Fibroblast of skin of abdomen (primary cell): ENCODE measurements around the gene UQCR11. TPM values are rescaled to one million over a fixed set of nuclear protein-coding genes. Genes with fewer than 3 reads are reported as not detected.
"Not testable (repeated sequence)": the region's sequence is repeated elsewhere in the genome, so short reads cannot be mapped to it uniquely, and the experiment has no call there.

Experiments used
- DNase-seq: peaks from one replicate; pipeline ENCODE4 v3.0.0-alpha.2; 2013
- polyA plus RNA-seq, 2 experiments: library from polyadenylated mRNA; unstranded; fragments of 120-200 nt; gene quantifications; one replicate each; pipeline ENCODE4 v1.2.1, GENCODE V29; 2013; ENCODE audit not compliant: insufficient read length in 2 of 2

The UQCR11 gene
- polyA plus RNA-seq (2013, experiment 1 of 2; ENCODE audit: insufficient read length), result 142 TPM
- 129 TPM for polyA plus RNA-seq (2013, experiment 2 of 2; ENCODE audit: insufficient read length)

DNA sequence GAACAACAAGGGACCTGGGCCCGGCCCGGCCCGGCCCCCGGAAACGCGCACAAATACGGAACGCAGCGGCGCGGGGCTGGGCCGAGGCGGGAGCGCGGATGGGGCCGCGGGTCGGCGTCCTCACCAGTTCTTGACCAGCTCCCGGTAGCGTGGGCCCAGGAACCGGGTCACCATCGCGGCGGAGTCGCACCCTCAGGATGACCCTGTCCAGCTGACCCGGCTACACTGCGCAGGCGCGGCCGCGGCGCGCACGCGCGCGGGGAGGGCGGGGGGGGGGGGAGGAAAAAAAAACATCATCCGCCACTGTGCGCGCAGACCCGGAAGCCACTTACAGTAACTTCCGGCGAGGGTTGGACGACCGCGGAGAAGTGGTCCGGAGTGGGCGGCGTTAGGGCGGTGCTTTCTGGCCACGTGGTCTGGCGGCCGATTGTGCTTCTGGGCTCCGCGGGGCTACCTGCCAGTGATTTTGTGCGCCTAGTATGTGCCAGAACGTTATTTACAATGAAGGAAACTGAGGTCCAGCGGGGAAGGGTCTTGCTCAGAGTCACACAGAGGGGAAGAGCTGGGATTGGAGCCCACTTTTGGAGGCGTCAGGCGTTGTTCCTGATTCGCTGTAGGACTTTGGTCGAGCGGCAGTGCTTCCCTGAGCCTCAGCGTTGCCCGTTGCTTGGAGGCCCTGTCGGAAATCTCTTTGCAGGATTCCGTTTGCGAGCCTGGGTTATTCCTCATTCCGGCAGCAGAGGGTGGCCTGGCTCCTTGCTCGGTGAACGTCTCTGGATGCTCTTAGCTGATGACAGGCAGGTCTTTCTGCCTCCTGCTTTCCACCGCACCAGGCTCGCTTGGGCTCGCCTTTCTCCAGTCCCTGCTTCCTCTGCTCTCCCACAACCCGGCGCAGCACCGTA is at the start of gene UQCR11:
TSS of gene UQCR11 (minus strand) at position 227 of the 902 bp plus-strand sequence. CDS start at position 174, 53 bp downstream.
- peak; percentile 96 for DNase-seq

DNA sequence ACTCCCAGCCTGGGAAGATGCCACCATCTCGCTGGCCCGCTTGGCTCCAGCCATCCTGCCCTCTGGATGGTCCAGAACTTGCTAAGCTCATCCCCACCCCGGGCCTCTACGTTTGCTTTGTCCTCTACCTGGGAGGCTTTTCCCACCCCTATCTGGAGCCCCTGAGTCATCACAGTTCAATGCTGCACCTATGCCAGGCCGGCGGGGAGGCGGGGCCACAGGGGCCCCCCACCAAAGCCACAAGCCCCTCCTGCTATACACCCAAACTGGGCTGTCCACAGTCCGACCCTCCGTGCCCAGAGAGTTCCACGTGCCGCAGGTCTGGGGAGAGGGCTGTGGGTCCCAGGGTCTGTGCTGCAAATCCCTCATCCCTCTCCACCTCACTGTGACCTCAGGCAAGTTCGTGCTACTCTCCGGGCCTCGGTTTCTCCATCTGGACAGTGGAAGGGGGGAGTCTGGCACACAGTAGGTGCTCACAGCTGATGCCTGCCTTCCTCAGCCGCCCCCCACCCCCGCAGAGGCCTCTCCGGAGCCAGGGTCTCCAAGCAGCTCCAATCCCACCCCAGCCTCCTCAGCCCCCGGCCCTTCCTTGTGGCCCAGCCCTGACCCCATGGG is 49.0 kb upstream of the UQCR11 start:
- no peak for DNase-seq

DNA sequence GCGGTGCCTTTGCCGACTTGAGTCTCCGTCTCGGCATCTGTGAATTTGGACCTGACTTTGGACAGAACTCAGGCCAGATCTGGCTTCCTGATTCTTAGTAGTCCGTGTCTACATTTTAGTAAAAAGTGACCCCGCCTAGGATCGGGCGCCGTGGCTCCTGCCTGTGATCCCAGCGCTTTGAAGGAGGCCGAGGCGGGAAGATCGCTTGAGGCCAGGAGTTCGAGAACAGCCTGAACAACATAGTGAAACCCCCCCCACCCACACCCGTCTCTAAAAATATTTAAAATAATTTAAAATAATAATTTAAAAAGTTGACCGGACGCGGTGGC is 48.0 kb upstream of the UQCR11 start:
- DNase-seq, result no peak

DNA sequence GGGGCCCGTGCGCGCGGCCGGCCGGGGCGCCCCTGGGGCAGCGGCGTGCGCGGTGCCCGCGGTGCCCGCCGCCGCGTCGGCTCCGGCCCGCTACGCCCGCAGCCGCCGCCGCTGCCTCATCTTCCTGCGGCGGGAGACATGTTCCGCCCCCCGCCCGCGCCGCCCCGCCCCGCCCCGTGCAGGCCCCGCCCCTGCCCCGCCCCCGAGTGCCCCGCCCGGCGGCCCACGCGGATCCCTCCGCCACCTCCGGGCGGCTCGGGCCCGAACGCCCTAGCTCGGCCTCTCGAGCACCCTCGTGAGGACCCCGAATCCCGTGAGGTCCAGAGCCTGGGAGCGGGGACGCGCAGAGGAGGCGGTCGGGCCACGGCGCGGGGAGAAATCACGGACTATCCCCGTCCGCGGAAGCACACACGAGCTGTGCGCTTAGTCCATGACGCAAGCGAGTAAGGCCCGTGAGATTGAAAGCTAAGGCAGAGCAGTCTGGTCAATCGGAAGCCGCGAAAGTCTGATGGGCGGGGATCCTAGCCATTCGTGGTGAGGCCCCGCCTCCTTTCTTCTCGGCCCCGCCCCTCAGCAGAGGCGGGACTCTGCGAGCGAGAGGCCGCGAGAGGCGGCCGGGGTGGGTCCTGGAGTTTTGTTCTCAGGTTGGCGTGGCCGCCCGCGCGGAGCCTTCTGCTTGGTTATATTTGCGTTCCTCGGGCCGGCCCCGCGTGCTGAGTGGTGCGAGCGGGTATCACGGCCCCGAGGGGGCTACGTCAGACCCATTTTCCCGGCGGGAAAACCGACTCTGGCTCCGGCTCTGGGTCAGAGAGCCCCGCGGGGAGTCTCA is 47.4 kb upstream of the UQCR11 start, which contains the start of gene TCF3:
TSS of gene TCF3 (minus strand) at position 145 of the 829 bp plus-strand sequence. CDS start 2,367 bp downstream, outside the sequence.
- peak; percentile 99 for DNase-seq

DNA sequence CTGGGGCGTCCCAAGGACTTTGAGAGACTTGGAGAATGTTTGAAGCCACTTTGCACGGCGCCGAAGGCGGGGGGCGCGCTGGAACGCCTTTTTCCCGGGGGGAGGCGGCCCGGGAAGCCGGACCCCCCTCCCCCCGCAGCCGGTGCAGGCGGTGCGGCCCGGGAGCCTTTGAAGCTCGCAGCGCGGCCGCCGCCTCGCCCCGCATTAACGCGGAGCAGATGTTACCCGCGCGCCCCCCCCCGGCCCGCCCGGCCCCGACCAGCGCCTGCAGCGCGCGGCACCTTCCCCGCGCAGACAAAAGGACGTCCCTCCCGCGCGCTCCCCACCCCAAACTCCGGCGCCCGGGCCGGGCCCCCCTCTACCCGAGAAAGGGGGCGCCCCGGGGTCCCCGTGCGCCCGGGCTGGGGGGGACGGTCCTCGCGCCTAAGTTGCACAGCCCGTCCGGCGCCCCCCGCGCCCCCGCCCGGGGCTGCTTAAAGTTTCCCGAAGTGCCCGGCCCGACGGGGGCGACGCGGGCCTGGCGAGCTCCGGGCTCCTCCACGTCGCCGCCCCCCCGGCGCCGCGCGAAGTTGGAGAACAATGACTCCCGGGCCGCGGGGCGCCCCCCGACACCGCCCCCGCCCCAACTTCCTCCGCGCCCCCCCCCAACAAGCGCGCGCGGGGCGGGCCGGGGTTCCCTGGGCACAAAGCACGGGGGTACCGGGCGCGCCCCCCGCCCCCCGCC is 46.5 kb upstream of the UQCR11 start:
- DNase-seq, result peak; percentile 48

DNA sequence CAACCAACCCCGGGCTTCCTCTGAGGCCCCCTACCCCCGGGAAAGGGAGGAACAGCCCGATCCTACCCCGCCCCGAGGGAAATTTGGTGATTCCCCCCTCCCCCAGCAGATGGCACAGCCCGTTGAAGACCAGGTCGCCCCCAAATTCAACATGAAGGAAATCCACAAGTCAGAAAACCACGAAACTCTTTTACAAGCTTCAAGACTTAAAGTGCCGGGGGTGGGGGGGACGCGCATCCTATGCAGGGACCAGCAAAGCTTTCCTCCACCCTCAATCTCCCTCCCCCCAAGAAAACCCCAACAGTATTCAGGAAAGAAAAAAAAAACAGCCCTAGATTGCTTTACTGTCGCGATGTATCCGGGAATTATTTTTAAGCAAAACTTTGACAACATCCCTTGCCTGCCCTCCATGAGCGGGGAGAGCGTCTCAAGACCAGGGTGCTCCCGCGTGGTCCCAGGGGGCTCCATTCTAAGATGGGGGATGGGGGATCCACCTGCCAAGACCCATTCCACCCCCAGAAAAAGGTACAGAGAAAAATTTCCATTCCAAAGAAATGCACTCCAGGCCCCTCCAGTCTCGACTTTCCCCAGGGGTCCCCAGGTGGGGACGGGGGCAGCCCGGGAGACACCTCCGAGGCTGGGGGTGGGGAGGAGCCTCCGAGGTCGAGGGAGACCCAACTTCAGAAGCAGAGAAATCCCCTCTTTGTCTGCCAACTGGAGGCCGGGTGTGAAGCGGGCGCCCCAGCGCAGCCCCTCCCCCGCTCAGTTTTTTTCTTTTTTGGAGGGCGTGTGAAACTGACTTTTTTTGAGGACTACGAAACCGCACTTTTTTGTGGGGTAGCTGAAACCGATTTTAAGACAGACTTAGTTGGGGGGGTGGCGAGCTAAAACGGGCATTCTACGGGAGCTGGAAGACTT is 45.6 kb upstream of the UQCR11 start:
- DNase-seq, result peak; percentile 33

DNA sequence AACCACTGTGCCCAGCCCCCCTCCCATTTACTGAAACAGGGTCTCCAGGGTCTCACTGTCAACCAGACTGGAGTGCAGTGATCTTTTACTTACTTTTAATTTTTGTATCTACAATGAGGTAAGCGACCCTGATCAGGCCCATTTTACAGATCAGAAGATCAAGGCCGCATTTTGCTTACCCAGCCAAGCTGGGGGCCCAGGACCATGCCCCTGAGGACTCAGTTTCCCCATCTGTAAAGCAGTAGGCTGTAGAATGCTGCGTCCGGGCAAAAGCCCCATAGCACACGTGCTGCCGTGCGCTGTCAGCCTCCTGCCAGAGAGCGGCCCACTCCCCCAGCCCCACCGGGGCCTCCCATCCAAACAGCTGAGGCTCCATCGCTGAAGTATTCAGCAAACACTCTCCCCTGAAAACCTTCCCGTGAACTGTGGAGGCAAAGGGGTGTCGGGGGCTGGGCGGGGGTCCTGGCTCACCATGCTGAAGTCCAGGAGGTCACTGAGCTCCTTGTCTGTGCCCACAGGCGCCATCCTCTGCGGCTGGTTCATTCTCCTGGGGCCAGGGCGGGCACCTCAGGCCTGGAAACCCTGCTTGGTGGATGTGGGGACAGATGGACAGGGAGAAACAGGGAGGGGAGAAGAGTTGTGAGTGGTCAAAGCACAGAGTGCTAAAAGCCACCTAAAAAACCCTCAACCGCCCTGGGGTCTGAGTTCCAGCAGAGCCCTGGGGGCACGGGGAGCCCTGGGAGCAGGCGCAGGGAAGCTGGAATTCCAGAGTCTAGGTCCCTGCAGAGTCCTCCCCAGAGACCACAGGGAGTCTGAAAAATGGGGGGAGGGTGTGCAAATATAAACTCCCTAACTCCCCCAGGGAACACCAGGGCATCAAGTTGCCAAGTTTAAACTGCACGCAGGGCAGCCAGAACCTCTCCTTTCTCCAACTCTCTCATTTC is 44.7 kb upstream of the UQCR11 start:
- DNase-seq, result peak; percentile 7

DNA sequence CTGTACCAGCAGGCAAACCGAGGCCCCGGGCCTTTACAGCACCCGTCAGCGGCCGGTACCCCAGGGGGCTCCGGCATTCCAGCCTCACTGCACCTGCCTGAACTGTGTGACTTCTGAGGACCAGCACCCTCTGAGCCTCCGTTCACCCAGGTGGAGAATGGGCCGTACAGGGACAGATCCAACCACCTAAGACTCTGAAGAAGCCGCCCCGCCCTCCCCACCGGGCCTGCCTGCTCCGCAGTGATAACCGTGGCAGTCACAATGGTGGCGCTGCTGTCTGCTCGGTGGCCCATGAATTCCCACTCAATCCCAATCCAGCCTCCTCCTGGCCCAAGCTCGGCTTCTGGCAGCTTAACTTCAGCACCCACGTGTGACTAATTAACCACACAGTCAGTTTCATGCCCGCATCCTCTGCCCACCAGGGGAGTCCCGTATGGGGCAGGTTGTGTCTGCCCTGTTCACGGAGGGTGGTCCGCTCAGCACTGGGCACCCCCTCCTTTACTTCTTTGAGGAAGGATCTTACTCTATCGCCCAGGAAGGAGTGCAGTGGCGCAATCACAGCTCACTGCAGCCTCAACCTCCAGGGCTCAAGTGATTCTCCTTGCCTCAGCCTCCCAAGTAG is 43.8 kb upstream of the UQCR11 start:
- DNase-seq, result no peak

DNA sequence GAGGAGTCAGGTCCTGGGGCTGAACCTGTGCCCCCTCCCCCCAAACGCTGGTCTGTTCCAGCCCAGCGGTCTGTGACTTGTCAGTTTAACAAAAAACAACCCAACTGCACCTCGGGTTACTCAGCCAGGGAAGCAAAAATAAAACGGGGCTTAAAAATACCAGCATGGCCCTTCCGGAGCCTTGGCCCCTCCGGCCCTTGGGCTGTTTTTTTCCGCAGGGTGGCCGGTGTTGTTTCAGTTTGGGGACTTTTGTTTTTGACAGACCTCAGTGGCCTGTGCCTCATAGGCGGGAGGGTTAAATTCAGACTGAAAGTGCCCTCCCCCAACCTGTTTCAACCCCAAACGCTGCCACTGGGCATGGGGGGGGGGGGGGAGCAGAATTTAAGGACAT is 43.2 kb upstream of the UQCR11 start:
- no peak for DNase-seq

DNA sequence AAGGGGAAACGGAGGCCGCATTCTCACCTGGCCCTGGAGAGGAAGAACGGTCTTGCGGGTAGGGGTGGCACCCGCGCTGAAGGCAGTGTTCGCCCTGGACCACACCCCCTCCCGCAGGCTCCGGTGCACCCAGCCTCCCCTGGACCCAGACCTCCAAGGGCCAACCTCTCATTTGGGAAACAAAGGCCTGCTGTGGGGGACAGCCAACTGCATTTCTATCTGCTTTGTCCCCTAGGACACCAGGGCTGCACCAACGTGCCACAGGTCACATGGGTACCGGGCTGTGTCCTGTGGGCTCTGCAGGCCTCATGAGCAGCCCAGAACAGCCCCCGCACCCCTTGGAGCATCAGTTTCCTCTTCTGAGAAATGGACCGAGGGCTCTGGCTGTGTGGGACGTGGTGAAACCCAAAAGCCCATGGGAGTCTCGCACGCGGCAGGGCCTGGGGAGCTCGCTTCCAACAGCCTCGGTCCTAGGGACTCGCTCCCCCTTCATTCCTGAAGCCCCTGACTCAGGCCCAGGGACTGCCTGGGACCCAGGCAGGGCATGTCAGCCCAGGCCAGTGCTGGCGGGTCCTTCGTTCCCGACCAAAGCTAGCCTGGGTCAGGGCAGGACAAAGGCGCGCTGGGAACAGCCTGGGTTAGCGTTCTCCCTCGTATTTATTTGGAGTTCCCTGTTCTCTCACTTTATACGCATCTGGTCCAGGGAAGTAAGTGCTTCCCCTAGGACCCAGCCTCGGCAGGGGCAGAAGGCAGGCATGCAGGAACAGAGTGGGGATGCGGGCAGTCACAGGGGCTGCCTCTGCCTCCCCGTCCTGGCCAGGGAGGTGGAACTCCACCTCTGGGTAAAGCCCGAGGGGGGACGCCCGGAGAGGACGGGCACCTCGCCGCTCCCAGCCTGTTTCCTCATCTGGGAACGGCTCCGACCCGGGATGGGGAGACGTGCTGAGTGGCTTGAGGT is 42.5 kb upstream of the UQCR11 start:
- DNase-seq, result no peak

DNA sequence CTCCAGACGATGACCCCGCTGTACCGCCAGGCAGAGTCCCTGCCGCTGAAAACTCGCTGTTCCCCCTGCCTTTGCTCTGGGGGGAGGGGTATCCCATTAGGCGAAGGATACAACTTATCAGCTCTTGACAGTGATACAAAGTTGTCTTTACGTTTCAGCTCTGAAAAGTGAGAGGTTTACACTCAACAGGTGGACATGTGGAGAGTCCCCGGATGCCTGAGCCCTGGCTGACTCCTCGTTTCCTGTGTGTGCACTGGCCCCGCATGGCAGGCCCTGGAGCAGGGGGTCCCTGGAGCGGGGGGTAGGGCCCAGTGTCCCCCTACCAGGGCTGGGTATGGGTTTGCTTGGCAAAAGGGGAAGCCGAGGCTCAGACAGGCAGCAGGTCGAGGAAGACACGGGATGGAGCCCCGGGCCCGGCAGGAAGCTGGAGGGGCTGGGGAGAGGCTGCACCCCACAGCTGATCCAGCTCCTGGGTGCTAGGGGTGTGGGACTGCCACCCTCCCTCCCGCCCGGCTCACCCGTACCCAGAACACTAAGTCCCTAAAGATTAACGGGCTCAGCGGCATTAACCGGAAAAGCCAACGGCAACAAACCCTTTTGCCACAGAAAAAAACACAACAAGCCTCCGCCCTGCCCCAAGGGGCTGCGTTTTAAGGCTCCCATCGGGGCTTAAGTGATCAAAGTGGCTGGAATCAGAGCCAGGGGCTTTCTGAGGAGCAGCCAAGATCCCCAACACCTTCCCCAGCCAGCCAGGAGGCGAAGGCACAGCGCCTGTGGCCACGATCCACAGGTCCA is 41.6 kb upstream of the UQCR11 start:
- no peak for DNase-seq

DNA sequence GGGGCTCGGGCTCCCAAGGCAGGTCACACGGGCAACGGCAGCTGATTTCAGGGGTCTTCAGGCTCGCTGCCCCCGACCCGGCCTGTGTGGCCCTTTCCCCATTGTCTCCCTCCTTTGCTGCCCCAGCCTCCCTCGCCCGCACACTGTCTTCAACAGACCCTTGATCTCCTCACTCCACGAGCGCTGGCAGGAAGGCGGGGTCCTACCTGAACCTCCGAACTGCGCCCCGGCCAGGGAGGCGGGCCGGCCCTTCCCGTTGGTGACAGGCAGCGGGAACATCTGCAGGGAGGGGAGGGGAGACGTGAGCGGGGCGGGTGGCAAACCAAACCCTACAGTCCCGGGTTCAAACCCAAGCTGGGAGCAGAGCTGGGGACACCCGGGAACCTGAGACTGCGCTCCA is 40.9 kb upstream of the UQCR11 start:
- no peak for DNase-seq

DNA sequence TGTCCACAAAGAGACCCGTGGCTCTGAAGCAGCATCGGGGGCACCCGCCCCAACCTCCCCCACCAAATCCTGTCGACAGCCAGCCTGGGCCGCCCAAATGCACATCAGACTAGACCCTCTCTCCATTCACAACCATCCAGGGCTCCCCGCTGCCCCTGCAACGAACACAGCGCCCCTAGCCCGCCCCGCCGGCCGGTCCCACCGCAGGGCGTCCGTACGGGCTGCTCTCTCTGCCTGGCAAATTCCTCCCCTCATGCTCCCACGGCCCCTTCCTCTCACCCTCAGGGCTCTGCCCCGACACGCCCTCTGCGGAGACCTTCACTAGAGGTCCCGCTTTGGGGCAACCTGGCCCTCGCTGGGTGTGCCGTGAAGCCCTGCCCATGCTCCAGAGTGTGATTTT is 40.0 kb upstream of the UQCR11 start:
- DNase-seq, result no peak

DNA sequence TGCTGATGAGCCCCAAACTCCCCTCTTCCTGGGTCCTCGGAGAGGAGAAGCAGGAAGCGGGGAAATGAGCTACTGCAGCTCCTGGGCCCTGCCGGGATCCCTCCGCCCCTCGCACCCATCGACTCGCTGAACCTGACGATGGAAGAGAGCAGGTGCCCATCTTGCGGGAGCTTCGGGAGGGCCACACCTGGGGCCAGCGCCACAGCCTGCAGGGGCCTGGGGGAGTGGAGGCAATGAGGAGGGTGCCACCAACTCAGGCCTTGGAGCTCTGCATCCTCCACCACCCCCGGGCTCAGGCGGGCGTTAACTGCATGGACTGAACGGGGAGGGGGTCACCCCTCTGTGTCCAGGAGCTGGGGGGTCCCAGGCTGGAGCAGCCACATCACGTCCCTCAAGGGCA is 38.8 kb upstream of the UQCR11 start:
- DNase-seq, result no peak

DNA sequence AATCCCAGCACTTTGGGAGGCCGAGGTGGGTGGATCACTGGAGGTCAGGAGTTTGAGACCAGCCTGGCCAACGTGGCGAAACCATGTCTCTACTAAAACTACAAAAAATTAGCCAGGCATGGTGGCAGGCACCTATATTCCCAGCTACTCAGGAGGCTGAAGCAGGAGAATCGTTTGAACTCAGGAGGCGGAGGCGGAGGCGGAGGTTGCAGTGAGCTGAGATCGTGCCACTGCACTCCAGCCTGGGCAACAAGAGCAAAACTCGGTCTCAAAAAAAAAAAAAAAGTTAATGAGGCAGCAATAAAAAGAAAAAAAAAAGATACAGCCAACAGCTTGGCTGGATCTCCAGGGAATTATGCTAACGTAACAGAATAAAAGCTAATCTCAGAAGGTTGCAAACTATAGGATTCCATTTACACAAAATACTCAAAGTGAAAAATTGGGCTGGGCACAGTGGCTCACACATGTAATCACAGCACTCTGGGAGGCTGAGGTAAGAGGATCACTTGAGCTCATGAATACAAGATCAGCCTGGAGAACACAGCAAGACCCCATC is 35.7 kb upstream of the UQCR11 start:
- DNase-seq, result not testable (repeated sequence)

DNA sequence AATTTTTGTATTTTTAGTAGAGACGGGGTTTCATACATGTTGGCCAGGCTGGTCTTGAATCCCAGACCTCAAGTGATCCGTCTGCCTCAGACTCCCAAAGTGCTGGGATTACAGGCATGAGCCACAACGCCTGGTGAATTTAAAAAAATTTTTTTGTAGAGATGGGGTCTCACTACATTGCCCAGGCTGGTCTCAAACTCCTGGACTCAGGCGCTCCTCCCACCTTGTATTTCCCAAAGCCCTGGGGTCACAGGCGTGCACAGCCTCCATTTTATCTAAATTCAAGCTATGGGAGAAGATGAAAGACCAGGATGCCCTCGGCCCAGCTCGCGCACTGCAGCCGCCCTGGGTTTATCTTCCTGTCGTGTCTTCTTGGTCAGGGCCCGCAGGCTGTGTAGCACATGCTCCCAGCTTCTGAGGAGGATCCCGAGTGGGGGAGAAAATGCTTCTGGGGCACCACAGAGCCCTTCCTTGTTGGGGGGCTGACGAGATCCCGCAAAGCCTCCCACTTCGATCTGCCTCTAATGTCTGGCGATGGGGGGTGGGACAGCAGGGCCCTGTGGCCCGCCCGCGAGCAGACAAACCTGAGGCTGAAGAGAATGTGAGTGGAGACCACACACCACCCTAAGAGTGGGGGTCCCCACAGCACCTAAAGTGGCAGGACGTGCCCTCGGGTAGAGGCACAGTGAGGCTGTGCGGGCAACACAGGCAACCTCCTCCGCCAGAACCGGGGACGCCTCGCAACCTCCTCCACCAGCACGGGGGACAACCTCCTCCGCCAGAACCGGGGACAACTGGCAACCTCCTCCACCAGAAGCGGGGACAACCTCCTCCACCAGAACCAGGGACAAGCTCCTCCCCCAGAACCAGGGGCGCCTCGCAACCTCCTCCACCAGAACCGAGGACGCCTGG is 31.3 kb upstream of the UQCR11 start:
- no peak for DNase-seq
